Endometrium (tissue), 2 donors: Measurements from ENCODE around the gene GABRB1.

Source experiments
- FAIRE-seq: peaks from 2 replicates; lab custom pipeline; 2012; peaks lifted over from hg19 to GRCh38; lab: Jason Lieb, UNC
- donor health status: control.
- donor health status: control.

Gene GABRB1

DNA sequence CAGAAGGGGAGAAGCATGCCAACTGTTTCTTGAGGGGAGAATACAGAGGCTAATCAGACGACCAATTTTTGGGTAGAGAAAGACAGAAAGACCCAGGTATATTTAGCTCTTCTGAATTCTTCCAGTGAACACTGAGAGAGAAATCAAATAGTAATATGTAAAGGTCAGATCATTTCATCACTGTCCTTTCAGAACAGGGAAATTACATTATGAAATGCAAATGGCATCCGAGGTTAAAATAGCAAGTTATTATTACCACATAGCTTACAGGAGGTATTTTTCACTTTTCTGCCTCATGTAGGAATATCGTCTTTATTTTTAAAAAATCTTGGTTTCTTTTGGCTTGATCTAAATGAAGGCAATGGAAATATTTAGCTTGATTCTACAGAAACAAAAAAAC is 18.0 kb downstream of the GABRB1 start:
- no peak for FAIRE-seq

GRCh38 chr4:47050761-47051725 is 19.7 kb downstream of the GABRB1 start:
- FAIRE-seq: peak; percentile 83

GRCh38 chr4:47053485-47053884 is 22.1 kb downstream of the GABRB1 start:
- FAIRE-seq: no peak

GRCh38 chr4:47054130-47054529 is 22.8 kb downstream of the GABRB1 start:
- no peak for FAIRE-seq

DNA sequence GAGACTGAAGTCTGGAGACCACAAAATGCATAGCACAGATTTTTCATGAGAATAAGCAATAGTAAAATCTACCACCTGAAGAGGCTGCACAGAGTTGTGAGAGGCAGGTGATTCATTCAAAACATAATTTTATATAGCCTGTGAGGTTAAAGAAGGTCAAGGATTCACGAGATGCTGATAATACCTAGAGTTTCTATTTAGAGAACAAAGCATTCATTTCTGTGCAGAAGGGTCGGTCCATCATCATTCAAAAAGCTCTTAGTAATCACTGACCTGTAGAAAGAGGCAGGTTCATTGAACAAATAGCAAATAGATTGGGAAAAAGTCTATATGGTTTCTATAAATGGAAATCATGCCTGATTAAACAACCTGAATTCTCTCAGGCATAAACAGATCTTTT is 26.6 kb downstream of the GABRB1 start:
- no peak for FAIRE-seq

- FAIRE-seq: no peak
Measured at GRCh38 chr4:47060561-47060960, 29.2 kb downstream of the GABRB1 start.

DNA sequence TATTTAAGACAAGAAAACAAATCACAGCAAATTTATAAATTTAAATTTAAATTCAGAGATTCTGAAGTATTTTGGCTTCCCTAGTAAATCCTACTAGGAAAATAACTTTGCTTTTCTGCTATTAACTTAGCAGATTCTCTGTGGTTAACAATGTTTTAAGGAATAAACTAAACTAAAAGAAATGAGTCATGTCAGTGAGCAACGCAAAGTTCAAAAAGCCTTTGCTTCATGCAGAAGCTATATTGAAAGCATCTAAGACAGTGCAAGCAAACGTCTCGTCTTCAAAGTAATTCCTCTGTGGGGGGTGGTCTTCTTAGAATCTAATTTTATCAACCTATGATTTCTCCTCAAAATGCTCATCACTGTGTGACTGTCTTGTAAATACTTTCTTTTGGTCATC is 30.1 kb downstream of the GABRB1 start:
- FAIRE-seq: no peak

GRCh38 chr4:47065051-47065481 is 33.7 kb downstream of the GABRB1 start:
- FAIRE-seq: no peak

GRCh38 chr4:47068986-47069385 is 37.6 kb downstream of the GABRB1 start:
- no peak for FAIRE-seq

DNA sequence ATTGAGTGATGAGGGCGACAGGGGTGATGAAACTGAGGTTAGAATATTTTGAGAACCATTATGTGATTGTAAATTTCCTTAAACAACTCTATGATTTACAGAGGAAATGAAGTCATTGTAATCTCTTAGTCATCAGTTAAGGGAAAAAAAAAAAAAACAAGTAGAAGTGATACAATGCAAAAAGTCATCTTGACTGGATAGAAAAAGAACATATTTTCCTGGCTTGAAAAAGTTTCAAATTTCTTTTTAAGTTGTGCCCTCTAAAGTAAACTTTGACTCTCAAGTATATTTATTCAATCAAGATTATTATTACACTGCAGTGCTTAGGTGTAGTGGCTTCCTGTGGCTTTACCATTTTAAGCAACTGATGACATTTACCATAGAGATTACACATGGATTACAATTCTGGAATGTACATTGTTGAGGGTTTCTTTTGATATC is 40.6 kb downstream of the GABRB1 start:
- FAIRE-seq: no peak

DNA sequence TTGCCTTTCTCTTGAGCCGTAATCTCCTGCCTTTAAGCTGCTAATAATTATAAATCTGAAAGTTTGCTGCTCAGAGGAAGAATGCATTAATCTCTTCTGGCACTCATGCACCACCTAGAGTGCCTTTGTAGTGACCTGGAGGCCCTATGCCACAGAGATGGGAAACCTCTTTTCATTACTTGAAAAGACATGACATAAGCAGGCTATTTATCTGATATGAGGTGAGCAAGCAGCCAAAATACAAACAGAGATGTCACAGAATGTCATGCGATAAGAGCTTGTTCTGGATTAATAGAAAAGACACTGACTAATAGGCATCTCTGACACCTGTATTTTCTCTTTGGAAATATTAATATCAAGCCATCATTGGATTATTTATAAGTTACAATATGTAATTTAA is 42.3 kb downstream of the GABRB1 start:
- no peak for FAIRE-seq

DNA sequence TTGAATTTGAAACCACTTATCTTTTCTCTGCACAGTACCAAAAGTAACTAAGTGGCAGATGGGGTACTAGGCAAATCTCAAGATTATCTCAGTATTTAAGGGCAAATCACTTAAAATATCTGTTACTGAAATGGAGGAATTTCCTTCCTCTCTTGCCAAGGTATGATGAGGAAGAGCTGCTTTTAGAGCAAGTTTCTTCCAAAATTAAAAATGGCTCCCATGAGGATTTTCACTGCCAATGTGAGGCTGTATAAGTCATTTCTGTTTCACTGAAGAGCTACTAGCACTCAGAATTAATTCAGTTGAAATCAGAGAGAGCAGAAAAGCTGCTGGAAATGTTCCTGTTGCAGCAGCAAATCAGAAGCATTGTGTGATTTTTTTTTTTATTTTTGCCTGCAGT is 43.4 kb downstream of the GABRB1 start:
- no peak for FAIRE-seq

GRCh38 chr4:47075262-47075661 is 43.9 kb downstream of the GABRB1 start:
- no peak for FAIRE-seq

GRCh38 chr4:47075919-47076318 is 44.6 kb downstream of the GABRB1 start:
- no peak for FAIRE-seq

GRCh38 chr4:47084111-47084510 is 52.7 kb downstream of the GABRB1 start:
- no peak for FAIRE-seq

GRCh38 chr4:47084795-47085194 is 53.4 kb downstream of the GABRB1 start:
- no peak for FAIRE-seq

- no peak for FAIRE-seq
Measured at GRCh38 chr4:47088298-47088697, 56.9 kb downstream of the GABRB1 start.

GRCh38 chr4:47095884-47096283 is 64.5 kb downstream of the GABRB1 start:
- no peak for FAIRE-seq

DNA sequence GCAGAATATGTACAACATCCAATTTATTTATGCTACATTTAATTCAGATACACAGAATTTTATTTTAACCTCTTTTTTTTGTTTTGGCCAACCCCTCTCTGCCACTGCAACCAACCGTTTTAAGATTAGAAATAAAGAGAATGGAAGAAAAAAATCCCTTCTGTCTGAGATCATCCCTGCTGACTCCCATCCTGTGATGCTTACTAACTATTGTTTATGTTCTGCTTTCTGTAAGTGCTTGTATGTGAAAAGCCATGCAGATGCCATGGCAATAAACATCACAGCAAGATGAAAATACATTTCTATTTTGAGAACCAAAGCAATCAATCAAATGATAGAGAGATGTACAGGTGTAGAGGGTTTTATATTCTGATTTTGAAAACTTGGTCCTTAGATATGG is 70.1 kb downstream of the GABRB1 start:
- no peak for FAIRE-seq

DNA sequence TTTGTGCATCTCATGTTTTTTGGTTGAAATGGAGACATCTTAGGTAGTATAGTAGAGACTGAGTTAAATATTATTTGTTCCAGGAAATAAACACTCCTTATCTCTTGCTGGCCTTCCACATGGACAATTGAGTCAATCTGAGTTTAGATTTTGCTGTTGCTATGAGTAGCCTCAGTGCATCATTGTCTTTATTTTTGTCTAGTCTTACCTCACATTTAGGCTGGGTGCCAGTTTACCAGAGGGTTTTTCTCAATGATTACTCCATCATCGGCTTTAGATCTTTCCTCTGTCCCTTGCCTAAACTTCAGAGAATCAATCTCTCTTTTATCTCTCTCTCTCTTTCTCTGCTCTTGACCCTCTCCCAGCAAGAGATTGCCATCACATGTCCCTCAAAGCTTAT is 73.6 kb downstream of the GABRB1 start:
- FAIRE-seq: no peak

DNA sequence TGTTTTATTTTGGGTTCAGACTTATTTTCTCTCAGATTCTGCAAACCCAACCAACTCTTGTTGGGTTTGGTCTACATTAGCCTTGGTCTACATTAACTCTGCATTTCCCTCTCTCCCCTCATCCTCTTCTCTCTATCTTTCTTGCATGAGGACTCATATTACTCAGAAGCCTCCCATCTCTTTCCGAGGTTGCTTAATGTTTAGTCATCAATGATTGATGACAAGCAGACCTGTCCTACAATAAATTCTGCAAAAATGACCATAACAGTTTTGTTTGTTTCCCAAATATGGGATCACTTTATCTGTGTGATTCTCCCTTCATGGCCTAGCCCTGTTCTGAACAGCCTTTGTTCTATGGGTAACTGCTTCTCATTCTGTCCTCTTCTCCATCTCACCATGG is 75.2 kb downstream of the GABRB1 start:
- FAIRE-seq: no peak

- no peak for FAIRE-seq
Measured at GRCh38 chr4:47109379-47109778, 78.0 kb downstream of the GABRB1 start.

- FAIRE-seq: no peak
Measured at GRCh38 chr4:47110546-47111132, 79.3 kb downstream of the GABRB1 start.
